Activated T-cell treated with anti-CD3 and anti-CD28 coated beads, Interleukin-2, amount 50 U/mL, for 4 hours (primary cell): Measurements from ENCODE around the gene YBX3. TPM values are rescaled to one million over a fixed set of nuclear protein-coding genes. Genes with fewer than 3 reads are reported as not detected.

Experiments used
- ATAC-seq, 2 donors: fragments of 200-7000 bp; cut with Tn5 transposase; one replicate each; pipeline ENCODE4 v1.10.0; 2021
- DNase-seq: peaks from one replicate; pipeline ENCODE4 v3.0.0-alpha.2; 2020
- H3K27me3 Mint-ChIP-seq: one replicate; pipeline ENCODE4 v1.8.0; 2021; ENCODE audit warnings: low read depth, mixed read lengths
- H3K36me3 Mint-ChIP-seq: one replicate; pipeline ENCODE4 v1.8.0; 2022; ENCODE audit warnings: mixed read lengths; ENCODE audit not compliant: insufficient read depth
- H3K4me1 Mint-ChIP-seq: one replicate; pipeline ENCODE4 v1.8.0; 2021; ENCODE audit warnings: low read depth, mixed read lengths
- H3K4me3 Mint-ChIP-seq: one replicate; pipeline ENCODE4 v1.8.0; 2021; ENCODE audit warnings: mild to moderate bottlenecking, moderate library complexity, mixed read lengths
- H3K9me3 Mint-ChIP-seq: one replicate; pipeline ENCODE4 v1.8.0; 2021; ENCODE audit warnings: mixed read lengths
- total RNA-seq, 3 donors: library from RNA; stranded (reverse); gene quantifications; one replicate each; pipeline ENCODE4 v1.2.1, GENCODE V29; 2021

The YBX3 gene
- total RNA-seq, 3 donors from 2014 or later, result 135 to 253 (median 179) TPM

- Mint-ChIP-seq H3K9me3 (no peaks in the 10 kb centered on the region), H3K36me3 (no peaks in the 10 kb centered on the region), H3K4me3 (no peak overlapping the region), H3K27me3 (peaks cover 5% of the 10 kb centered on the region), H3K4me1 (peaks cover 29% of the 10 kb centered on the region)
- DNase-seq (no peak), ATAC-seq (no peak)
Measured at GRCh38 chr12:10669533-10669932, 53.6 kb downstream of the YBX3 start.

DNA sequence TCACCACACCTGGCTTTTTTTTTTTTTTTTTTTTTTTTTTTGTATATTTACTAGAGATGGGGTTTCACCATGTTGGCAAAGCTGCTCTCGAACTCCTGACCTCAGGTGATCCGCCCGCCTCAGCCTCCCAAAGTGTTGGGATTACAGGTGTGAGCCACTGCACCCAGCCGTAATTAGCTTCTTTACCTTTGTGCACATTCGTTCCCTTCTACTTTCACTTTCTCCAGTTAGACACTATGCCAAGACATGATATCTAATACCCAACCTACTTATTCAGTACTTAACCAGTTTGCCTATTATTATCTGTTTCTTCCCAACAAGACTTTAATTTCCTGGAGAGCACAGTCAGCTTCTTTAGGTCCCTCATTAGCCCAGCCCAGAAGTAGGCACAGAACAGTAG is 54.6 kb downstream of the YBX3 start:
- ATAC-seq (no peak), DNase-seq (no peak)
- H3K36me3 Mint-ChIP-seq, result no peaks in the 10 kb centered on the region
- H3K4me1 Mint-ChIP-seq, result peaks cover 20% of the 10 kb centered on the region
- H3K27me3 Mint-ChIP-seq, result peaks cover 3% of the 10 kb centered on the region
- peak overlapping the region; percentile 64 for H3K4me3 Mint-ChIP-seq
- no peaks in the 10 kb centered on the region for H3K9me3 Mint-ChIP-seq

GRCh38 chr12:10667581-10667980 is 55.5 kb downstream of the YBX3 start:
- Mint-ChIP-seq H3K27me3 (peaks cover 6% of the 10 kb centered on the region), H3K4me1 (peaks cover 15% of the 10 kb centered on the region), H3K36me3 (no peaks in the 10 kb centered on the region), H3K4me3 (no peak overlapping the region), H3K9me3 (no peaks in the 10 kb centered on the region)
- ATAC-seq, result no peak
- DNase-seq, result no peak

GRCh38 chr12:10664499-10664898 is 58.6 kb downstream of the YBX3 start:
- DNase-seq, result no peak
- H3K4me3 Mint-ChIP-seq, result no peak overlapping the region
- H3K4me1 Mint-ChIP-seq, result peaks cover 10% of the 10 kb centered on the region
- H3K27me3 Mint-ChIP-seq, result peaks cover 9% of the 10 kb centered on the region
- no peaks in the 10 kb centered on the region for H3K9me3 Mint-ChIP-seq
- no peaks in the 10 kb centered on the region for H3K36me3 Mint-ChIP-seq
- ATAC-seq, result no peak

DNA sequence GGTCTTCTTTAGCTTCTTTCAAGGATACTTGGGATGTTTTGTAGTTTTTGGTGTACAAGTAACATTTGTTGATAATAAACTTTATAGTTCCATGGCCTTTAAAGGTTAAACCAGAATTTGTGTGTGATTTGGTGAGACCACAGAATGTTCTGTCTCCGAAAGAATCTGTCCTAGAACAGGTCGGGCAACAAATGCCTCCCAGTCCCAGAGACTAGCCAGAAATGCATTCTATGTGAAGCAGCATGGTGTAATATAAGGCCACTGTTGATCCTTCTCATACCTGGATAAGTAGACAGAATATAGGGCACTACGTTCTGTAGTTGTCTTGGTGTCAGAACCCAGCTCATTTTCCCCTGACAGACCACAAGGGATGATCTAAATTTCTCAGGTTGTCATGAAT is 59.3 kb downstream of the YBX3 start:
- no peaks in the 10 kb centered on the region for H3K36me3 Mint-ChIP-seq
- H3K4me1 Mint-ChIP-seq, result peaks cover 8% of the 10 kb centered on the region
- no peaks in the 10 kb centered on the region for H3K9me3 Mint-ChIP-seq
- DNase-seq (no peak), ATAC-seq (no peak)
- H3K27me3 Mint-ChIP-seq, result peaks cover 9% of the 10 kb centered on the region
- no peak overlapping the region for H3K4me3 Mint-ChIP-seq

DNA sequence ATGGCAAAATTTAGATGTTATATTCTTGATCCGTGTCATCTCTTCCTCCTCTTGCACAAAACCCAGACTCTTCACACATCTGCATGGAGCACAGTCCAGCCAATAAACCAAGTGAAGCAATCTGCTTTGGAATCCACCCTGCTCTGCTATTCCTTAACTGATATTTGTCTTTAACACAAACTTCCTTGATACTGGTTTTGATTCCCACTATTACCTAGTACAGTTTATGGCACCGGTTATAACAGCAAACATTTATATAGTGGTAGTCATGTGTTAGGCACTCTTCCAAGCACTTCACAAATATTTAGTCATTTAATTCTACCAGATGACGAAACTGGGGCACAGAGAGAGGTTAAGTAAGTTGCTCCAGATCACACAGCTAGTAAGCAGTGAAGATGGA is 61.8 kb downstream of the YBX3 start:
- ATAC-seq (no peak), DNase-seq (no peak)
- Mint-ChIP-seq H3K27me3 (peaks cover 7% of the 10 kb centered on the region), H3K9me3 (peaks cover 7% of the 10 kb centered on the region), H3K4me3 (no peak overlapping the region), H3K4me1 (no peaks in the 10 kb centered on the region), H3K36me3 (no peaks in the 10 kb centered on the region)

DNA sequence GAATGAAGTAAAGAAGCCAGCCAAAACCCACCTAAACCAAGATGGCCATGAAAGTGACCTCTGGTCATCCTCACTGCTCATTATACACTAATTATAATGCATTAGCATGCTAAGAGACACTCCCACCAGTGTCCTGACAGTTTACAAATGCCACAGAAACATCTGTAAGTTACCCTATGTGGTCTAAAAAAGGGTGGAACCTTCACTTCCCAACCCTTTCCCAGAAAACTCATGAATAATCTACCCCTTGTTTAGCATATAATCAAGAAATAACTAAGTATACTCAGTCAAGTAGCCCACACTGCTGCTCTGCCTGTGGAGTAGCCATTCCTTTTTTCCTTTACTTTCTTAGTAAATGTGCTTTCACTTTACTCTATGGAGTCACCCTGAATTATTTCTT is 69.1 kb downstream of the YBX3 start:
- ATAC-seq (no peak), DNase-seq (no peak)
- H3K9me3 Mint-ChIP-seq, result peaks cover 7% of the 10 kb centered on the region
- H3K36me3 Mint-ChIP-seq, result no peaks in the 10 kb centered on the region
- H3K4me1 Mint-ChIP-seq, result no peaks in the 10 kb centered on the region
- no peak overlapping the region for H3K4me3 Mint-ChIP-seq
- H3K27me3 Mint-ChIP-seq, result peaks cover 2% of the 10 kb centered on the region

- Mint-ChIP-seq H3K27me3 (peaks cover 5% of the 10 kb centered on the region), H3K4me3 (no peak overlapping the region), H3K9me3 (peaks cover 13% of the 10 kb centered on the region), H3K36me3 (peaks cover 2% of the 10 kb centered on the region), H3K4me1 (no peaks in the 10 kb centered on the region)
- no peak for ATAC-seq
- DNase-seq, result no peak
Measured at GRCh38 chr12:10652192-10652591, 70.9 kb downstream of the YBX3 start.

Other genes starting within 250 kb of the YBX3 start
- 1 to 10 TPM in 2 of 3 donors, under 1 TPM in 1; 0.68 to 6.7 (median 1.2) TPM for gene EIF2S3B, start 217.4 kb downstream of the YBX3 start, total RNA-seq
- 100 to 1,000 TPM in 1 of 3 donors, 10 to 100 TPM in 2; 78.1 to 104 (median 98.0) TPM for gene MAGOHB, start 109.7 kb downstream of the YBX3 start, total RNA-seq
- gene STYK1, start 49.3 kb downstream of the YBX3 start, total RNA-seq, result under 1 TPM; 0.25 to 0.33 (median 0.32) TPM
- not detected for gene TAS2R7, start 79.3 kb upstream of the YBX3 start, total RNA-seq
- not detected for gene TAS2R8, start 84.0 kb upstream of the YBX3 start, total RNA-seq
- gene TAS2R9, start 86.8 kb upstream of the YBX3 start, total RNA-seq, result not detected
- gene TAS2R10, start 103.0 kb upstream of the YBX3 start, total RNA-seq, result under 1 TPM in 2 of 3 donors, not detected in 1; 0.18 to 0.19 TPM
- 1 to 10 TPM in 1 of 3 donors, under 1 TPM in 2; 0.32 to 1.3 (median 0.91) TPM for gene PRR4, start 126.2 kb upstream of the YBX3 start, total RNA-seq
- 10 to 100 TPM in 2 of 3 donors, 1 to 10 TPM in 1; 8.6 to 12.5 (median 10.4) TPM for gene PRH1, start 160.9 kb upstream of the YBX3 start, total RNA-seq
- under 1 TPM; 0.19 to 0.26 (median 0.23) TPM for gene TAS2R13, start 186.2 kb upstream of the YBX3 start, total RNA-seq
- under 1 TPM in 1 of 3 donors, not detected in 2; 0.34 TPM for gene PRH2, start 205.9 kb upstream of the YBX3 start, total RNA-seq
- 1 to 10 TPM in 2 of 3 donors, under 1 TPM in 1; 0.89 to 1.3 (median 1.0) TPM for gene TAS2R14, start 215.9 kb upstream of the YBX3 start, total RNA-seq